Endothelial cell (in vitro differentiated cells): ENCODE measurements around the gene SLBP. TPM values are rescaled to one million over a fixed set of nuclear protein-coding genes. Genes with fewer than 3 reads are reported as not detected.

Experiments
- DNase-seq: peaks from one replicate; pipeline ENCODE4 v3.0.0; 2021; ENCODE audit warnings: low spot score
- H3K27ac Mint-ChIP-seq: one replicate; pipeline ENCODE4 v1.8.0; 2021; ENCODE audit warnings: mixed read lengths, inconsistent platforms; ENCODE audit not compliant: unreplicated experiment
- H3K27me3 Mint-ChIP-seq: one replicate; pipeline ENCODE4 v1.8.0; 2021; ENCODE audit warnings: mild to moderate bottlenecking, moderate library complexity, mixed read lengths, inconsistent platforms; ENCODE audit not compliant: unreplicated experiment
- H3K36me3 Mint-ChIP-seq: one replicate; pipeline ENCODE4 v1.8.0; 2021; ENCODE audit warnings: mild to moderate bottlenecking, low read depth, mixed read lengths, inconsistent platforms; ENCODE audit not compliant: unreplicated experiment
- H3K4me1 Mint-ChIP-seq: one replicate; pipeline ENCODE4 v1.8.0; 2021; ENCODE audit warnings: mild to moderate bottlenecking, mixed read lengths, inconsistent platforms; ENCODE audit not compliant: unreplicated experiment
- H3K4me3 Mint-ChIP-seq: one replicate; pipeline ENCODE4 v1.8.0; 2021; ENCODE audit warnings: mild to moderate bottlenecking, mixed read lengths, inconsistent platforms; ENCODE audit not compliant: unreplicated experiment
- H3K9me3 Mint-ChIP-seq: one replicate; pipeline ENCODE4 v1.8.0; 2021; ENCODE audit warnings: mixed read lengths, inconsistent platforms; ENCODE audit not compliant: unreplicated experiment
- total RNA-seq: library from RNA; stranded (reverse); fragmentation: NEBNext Ultra II Directional; extraction: Animal tissue kit (Norgen Biotek cat#: 25700); gene quantifications from one replicate; pipeline ENCODE4 v1.2.1, GENCODE V29; 2021; ENCODE audit not compliant: unreplicated experiment
- TF ChIP-seq, protein P1 (sequence below): fragments of 200-600 bp; sonication (generic); IDR thresholded peaks from one replicate; pipeline ENCODE4 v1.5.0; 2021; ENCODE audit warnings: antibody characterized with exemption; ENCODE audit not compliant: unreplicated experiment

SLBP gene
- total RNA-seq, 1 donor from 2014 or later = 33.2 TPM

DNA sequence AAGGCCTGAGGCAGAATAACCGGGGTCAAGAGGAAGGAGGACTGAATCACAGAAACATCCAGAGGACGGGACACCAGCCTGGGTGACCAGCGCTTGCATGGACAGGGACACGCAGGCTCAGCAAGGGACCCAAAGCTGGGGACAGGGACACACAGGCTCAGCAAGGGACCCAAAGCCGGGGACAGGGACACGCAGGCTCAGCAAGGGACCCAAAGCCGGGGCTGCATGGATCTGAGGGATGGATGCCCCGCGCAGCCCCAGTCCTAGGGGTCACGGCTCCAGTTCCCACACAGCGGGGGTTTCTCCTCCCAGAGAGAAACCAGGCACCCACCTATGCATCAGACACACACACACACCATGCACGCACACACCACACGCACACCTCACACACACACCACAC is 60.5 kb downstream of the SLBP start:
- H3K4me1 Mint-ChIP-seq = peaks cover 3% of the 10 kb centered on the region
- H3K27ac Mint-ChIP-seq = no peak overlapping the region
- no peaks in the 10 kb centered on the region for H3K36me3 Mint-ChIP-seq
- no peak overlapping the region for H3K4me3 Mint-ChIP-seq
- DNase-seq = no peak
- H3K27me3 Mint-ChIP-seq = peaks cover 7% of the 10 kb centered on the region
- TF ChIP-seq, protein P1, sequence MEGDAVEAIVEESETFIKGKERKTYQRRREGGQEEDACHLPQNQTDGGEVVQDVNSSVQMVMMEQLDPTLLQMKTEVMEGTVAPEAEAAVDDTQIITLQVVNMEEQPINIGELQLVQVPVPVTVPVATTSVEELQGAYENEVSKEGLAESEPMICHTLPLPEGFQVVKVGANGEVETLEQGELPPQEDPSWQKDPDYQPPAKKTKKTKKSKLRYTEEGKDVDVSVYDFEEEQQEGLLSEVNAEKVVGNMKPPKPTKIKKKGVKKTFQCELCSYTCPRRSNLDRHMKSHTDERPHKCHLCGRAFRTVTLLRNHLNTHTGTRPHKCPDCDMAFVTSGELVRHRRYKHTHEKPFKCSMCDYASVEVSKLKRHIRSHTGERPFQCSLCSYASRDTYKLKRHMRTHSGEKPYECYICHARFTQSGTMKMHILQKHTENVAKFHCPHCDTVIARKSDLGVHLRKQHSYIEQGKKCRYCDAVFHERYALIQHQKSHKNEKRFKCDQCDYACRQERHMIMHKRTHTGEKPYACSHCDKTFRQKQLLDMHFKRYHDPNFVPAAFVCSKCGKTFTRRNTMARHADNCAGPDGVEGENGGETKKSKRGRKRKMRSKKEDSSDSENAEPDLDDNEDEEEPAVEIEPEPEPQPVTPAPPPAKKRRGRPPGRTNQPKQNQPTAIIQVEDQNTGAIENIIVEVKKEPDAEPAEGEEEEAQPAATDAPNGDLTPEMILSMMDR = no peak
- no peaks in the 10 kb centered on the region for H3K9me3 Mint-ChIP-seq

DNA sequence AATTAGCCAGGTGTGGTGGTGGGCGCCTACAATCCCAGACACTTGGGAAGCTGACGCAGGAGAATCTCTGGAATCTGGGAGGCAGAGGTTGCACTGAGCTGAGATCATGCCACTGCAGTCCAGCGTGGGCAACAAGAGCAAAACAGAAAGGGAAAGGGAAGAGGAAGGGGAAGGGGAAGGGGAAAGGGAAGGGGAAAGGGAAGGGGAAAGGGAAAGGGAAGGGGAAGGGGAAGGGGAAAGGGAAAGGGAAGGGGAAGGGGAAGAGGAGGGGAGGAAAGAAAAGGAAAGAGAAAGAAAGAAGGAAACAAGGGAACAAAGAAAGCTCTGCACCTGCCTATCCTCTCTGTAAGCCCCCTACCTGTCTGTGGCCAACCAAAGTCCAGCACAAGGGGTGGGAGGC is 63.2 kb downstream of the SLBP start:
- no peak for DNase-seq
- Mint-ChIP-seq H3K27ac (peak overlapping the region; percentile 24), H3K4me1 (peaks cover 3% of the 10 kb centered on the region), H3K9me3 (no peaks in the 10 kb centered on the region), H3K27me3 (peaks cover 7% of the 10 kb centered on the region), H3K4me3 (no peak overlapping the region), H3K36me3 (no peaks in the 10 kb centered on the region)
- TF ChIP-seq, protein P1 = no peak

DNA sequence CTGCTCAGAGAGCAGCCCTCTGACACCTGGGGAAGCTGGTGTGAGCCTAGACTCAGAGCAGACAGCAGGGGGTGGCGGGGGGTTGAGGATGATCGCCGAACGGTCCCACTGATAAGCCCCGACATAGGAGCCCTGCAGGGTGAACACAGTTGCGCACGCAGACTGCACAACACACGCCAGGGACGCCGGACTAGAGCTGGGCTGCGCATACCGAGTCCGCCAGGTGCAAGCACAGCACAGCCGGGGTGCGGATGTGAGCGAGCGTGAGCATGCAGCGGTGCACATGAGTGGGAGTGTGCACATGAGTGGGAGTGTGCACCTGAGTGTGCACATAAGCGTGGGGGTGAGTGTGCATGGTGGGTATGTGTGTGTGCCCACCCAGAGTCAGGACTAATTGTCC is 64.7 kb downstream of the SLBP start:
- Mint-ChIP-seq H3K27me3 (peaks cover 7% of the 10 kb centered on the region), H3K36me3 (no peaks in the 10 kb centered on the region), H3K4me1 (peaks cover 3% of the 10 kb centered on the region), H3K27ac (no peak overlapping the region), H3K9me3 (no peaks in the 10 kb centered on the region), H3K4me3 (no peak overlapping the region)
- no peak for DNase-seq
- TF ChIP-seq, protein P1 = no peak

DNA sequence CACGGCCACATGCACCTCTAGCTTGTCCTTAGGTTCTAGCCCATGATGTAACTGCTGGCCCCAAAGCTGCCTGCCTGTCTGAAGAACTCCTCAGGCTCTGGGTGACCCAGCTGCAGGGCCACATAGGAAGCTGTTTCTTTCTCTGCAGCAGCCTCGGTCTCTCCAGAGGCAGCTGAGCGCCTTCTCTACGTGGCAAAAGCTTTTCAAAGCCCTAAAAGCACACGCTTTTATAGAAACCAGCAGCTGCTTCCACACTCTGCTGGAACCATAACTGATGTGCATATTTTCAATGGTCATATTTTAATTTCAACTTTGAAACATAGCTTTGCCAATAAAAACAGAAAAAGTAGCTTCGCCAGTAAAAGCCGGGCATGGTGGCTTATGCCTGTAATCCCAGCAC is 65.4 kb downstream of the SLBP start:
- Mint-ChIP-seq H3K27me3 (peaks cover 7% of the 10 kb centered on the region), H3K4me1 (peaks cover 3% of the 10 kb centered on the region), H3K27ac (no peak overlapping the region), H3K36me3 (no peaks in the 10 kb centered on the region), H3K9me3 (no peaks in the 10 kb centered on the region), H3K4me3 (no peak overlapping the region)
- TF ChIP-seq, protein P1 = no peak
- DNase-seq = no peak

DNA sequence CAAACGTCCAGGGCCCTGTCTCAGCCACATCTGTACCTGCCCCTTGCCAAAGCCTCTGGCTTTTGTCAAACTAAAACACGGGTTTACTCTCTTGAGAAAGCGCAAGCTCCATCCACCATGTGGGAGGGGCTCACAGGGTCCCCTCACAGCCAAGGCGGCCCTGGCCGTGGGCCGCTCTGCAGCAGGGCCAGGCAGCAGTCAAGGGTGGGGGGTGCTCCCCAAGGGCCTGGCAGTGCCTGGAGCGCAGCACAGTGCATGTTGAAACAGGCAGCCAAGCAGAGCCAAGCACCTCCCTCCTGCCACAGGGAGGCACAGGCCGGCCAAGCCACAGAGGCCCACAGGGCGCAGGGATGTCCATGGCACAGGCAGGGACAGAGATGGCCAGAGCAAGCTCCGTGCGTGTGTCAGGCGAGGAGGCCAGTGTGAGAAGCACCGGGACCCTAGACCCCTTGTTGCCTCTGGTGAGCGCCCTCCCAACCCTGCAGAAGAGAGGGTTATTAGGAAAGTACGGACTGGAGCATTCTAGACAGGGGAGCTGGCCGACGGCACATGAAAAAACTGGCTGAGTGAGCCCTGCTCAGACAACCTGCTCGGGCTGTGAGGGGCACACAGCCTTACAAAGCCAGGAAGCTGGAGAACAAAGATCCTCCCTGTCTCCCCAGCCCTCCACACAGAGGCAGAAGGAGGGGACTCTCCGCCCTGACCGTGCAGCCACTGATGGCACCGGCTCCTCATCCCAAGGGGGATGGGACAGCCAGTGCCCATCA is 67.0 kb downstream of the SLBP start:
- H3K36me3 Mint-ChIP-seq = no peaks in the 10 kb centered on the region
- DNase-seq = no peak
- H3K9me3 Mint-ChIP-seq = no peaks in the 10 kb centered on the region
- H3K27ac Mint-ChIP-seq = no peak overlapping the region
- TF ChIP-seq, protein P1 = no peak
- H3K4me1 Mint-ChIP-seq = peaks cover 3% of the 10 kb centered on the region
- H3K27me3 Mint-ChIP-seq = peaks cover 4% of the 10 kb centered on the region
- no peak overlapping the region for H3K4me3 Mint-ChIP-seq
